NCI-H128 (cell line): ENCODE data around the gene CEP55.
A peak's percentile ranks its signal among the peaks of the same experiment; 100 is the strongest.

ENCODE experiments used
- DNase-seq: peaks from one replicate; lab custom pipeline; 2025; ENCODE audit not compliant: unreplicated experiment; lab: John Stamatoyannopoulos, UW

CEP55 gene

DNA sequence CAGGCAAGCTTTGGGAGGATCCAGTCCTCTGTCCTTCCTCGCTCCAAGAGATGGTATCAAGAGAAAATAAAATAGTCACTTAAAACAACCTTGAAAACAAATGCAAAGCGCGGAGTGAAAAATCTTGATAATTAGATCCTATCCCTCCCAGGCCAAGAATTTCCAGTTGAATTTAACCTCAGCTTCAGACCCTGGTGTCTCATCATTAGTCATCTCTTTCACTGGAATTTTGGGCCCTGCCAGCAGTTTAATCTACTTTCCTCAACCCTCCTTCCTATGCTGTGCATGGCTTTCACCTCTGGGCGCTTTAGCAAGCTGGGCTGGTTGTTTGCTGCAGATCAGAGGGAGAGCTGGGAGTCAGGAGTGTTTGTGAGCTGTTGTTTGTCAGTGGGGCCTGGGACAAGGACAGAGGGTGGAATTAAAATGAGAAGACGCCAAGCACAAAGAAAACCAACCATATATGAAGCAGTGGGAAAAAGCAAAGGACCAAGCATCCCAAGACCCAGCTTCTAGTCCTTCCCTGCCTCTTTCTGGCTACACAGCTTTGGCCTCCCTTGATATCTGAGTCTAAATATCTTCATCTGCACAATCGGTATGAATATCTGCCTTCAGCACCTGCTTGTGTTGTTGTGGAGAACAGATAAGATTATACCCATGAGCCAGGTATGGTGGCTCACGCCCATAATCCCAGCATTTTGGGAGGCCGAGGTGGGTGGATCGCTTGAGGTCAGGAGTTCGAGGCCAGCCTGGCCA, 27.8 kb upstream of the CEP55 start:
- DNase-seq = no peak

DNA sequence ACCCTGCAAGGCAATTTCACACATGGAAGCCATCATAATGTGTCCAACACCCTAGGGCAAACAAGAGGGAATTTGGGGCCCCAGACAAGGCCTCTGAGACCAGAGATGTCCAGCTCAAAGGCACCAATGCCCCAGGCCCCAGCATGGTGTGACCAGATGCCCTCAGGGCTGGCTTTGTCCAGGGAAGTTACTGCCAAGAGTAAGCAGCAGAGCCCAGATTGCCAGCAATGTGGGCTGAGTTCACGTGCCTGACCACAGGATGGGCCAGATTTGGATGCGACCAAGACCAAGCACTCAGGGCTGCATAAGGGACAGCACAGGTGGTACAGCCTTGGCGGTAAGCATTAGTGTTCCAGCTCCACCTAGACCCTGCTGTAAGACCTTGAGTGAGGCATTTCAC, 27.0 kb upstream of the CEP55 start:
- no peak for DNase-seq

DNA sequence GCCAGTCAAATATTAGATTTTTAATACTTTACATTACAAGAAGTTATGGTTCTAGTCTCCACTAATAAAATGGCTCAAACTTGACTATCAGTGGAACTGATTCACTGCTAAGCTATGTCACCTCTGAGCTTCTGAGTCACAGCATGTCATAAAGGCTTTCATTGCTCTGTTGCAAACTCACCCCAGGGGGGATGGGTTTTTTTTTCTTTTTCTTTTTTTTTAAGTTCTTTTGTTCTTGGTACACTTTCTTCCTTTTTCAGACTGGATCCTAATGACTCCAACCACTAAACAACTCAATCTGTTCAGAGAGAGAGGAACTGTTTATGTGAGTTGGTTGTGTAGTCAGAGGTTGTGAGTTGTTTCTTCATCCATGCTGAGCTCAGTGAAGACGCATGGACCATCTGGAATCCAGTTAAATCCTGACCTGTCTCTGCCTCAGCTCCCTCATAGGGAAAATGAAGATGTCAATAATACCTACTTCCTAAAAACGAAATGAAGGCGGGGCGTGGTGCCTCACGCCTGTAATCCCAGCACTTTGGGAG, 25.2 kb upstream of the CEP55 start:
- no peak for DNase-seq

DNA sequence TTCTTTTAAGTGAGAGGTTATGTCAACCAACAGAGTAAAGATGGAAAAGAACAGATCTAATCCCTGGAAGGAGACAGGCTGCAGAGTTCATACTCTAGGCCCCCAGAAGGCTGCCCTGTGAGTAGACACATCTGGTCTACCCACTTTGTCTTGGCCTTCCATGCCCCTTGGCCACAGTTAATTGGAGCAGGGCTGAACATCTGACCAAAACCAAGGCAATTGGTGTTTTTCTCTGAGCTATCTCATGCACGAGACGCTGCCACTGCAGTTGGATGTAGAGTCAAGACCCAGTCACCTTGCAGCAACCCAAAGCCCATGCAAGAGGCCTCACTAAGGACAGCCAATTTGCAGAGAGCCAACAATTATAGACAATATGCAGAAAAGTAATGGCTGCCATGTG, 23.3 kb upstream of the CEP55 start:
- no peak for DNase-seq

GRCh38 chr10:93473804-93474472, 22.5 kb upstream of the CEP55 start:
- DNase-seq = no peak

DNA sequence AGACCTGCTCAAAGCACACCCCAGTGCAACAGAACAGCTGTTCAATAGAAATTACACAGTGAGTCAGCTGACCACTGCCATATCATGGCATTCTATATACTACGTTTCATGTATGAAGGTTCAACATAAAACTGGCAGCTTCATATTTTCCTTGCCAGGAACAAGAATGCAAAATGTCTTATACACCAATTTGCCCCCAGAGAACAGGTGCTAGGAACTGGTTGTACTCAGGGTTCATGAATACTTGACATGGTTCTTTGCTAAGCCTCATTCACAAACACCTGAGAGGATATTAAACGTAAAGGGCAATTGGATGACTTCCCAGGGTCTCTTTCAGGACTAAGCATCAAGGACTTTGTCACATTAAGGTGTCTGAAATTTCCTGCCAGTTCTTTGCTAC, 21.2 kb upstream of the CEP55 start:
- no peak for DNase-seq

DNA sequence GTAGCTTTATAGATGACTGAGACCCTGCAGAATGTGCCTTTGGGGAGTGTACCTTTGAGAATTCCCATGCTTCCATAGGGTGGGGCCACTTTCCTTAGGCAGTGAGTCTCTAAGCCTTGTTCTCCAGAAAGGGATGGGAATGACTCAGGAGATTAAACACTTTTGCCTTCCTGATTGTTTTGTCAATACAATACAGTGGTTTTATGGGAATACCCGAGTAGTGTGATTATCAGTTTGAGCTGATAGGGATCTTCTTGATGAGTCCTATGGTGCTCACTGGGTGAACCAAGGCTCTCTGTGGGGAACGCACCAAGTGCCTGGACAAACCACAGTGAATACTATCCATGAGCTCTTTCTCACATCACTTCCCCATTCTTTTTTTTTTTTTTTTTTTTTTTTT, 20.5 kb upstream of the CEP55 start:
- DNase-seq = no peak

GRCh38 chr10:93476756-93477155, 19.7 kb upstream of the CEP55 start:
- no peak for DNase-seq

DNA sequence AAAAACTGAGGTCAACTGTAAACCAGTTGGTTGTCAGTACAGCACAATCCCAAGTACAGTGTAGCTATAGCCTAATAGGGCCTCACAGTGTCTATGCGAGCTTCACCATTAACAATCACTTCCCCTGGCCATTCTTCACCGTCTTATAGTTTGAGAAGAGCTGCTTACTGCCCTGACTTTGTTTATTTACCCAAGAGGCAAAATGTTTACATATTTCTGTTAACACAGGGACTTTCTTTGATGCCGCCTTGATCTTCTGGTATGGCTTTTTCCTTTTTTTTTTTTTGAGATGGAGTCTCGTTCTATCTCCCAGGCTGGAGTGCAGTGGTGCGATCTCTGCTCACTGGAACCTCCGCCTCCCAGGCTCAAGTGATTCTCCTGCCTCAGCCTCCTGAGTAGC, 17.5 kb upstream of the CEP55 start:
- DNase-seq = no peak

DNA sequence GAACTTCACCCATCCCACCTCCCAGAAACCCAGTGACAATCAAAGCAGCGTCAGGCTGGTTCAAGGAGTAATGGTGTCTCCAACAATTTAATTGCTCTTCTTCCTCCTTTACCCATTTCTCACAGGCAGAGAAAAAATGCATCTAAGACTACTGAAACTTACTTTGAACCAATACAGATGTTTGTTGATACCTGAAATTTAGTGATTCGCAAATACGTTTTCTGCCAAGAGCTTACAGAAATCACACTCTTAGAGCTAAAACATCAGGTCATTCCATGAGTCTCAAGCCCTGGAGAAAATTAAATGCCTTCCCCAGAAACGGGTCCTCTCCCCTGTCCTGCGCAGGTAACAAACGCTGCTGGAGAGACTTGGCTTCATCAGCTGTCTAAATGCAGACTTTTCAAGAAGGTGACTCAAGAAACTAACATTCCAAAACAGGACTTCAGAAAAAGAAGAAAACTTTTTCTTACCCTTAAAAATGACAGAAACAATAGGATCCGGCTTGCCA, 14.7 kb upstream of the CEP55 start:
- DNase-seq = no peak

- peak; percentile 4 for DNase-seq
Observed at GRCh38 chr10:93482145-93482834, 14.1 kb upstream of the CEP55 start, which contains the start of gene MYOF. TSS of gene MYOF (minus strand) at chr10:93482334. CDS start at chr10:93482194, 140 bp downstream.

- DNase-seq = no peak
Observed at GRCh38 chr10:93485690-93486089, 10.7 kb upstream of the CEP55 start.

GRCh38 chr10:93488956-93489528, 7.4 kb upstream of the CEP55 start:
- no peak for DNase-seq

GRCh38 chr10:93491602-93492121, 4.8 kb upstream of the CEP55 start:
- DNase-seq = no peak

GRCh38 chr10:93493162-93493561, 3.2 kb upstream of the CEP55 start:
- no peak for DNase-seq

- DNase-seq = no peak
Observed at GRCh38 chr10:93494494-93494893, 1.9 kb upstream of the CEP55 start.

GRCh38 chr10:93495654-93496321, 624 bp upstream of the CEP55 start:
- peak; percentile 20 for DNase-seq

- DNase-seq = no peak
Observed at GRCh38 chr10:93498166-93498565, 1.8 kb downstream of the CEP55 start.

DNA sequence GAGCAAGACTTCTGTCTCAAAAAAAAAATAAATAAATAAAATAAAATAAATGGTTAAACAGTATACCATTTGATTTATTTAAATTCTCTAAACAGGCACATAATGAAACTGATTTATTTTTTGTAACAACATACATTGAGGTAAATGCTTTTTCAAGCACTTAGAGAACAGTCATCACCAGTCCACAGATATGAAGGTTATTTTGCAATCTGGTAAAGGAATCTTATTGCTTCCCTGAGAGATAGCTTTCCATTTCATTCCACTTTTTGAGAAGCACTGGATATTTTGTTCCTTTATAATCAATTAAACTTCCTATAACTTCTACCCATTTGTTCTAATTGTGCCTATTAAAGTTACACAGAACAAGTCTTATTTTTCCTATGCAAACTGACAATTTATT, 5.2 kb downstream of the CEP55 start:
- no peak for DNase-seq

DNA sequence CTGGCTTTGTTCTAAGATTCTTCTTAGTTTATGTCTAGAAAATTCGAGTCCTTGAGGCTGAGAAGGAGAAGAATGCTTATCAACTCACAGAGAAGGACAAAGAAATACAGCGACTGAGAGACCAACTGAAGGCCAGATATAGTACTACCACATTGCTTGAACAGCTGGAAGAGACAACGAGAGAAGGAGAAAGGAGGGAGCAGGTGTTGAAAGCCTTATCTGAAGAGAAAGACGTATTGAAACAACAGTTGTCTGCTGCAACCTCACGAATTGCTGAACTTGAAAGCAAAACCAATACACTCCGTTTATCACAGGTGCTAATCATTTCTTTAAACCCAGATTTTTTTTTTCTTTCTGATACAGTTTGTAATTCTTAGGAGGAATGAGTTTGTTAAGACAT, 6.7 kb downstream of the CEP55 start:
- no peak for DNase-seq
